DMS153 (cell line): Measurements from ENCODE around the gene SLC22A31.

Experiments
- DNase-seq: peaks from one replicate; lab custom pipeline; 2025; lab: John Stamatoyannopoulos, UW

The SLC22A31 gene

DNA sequence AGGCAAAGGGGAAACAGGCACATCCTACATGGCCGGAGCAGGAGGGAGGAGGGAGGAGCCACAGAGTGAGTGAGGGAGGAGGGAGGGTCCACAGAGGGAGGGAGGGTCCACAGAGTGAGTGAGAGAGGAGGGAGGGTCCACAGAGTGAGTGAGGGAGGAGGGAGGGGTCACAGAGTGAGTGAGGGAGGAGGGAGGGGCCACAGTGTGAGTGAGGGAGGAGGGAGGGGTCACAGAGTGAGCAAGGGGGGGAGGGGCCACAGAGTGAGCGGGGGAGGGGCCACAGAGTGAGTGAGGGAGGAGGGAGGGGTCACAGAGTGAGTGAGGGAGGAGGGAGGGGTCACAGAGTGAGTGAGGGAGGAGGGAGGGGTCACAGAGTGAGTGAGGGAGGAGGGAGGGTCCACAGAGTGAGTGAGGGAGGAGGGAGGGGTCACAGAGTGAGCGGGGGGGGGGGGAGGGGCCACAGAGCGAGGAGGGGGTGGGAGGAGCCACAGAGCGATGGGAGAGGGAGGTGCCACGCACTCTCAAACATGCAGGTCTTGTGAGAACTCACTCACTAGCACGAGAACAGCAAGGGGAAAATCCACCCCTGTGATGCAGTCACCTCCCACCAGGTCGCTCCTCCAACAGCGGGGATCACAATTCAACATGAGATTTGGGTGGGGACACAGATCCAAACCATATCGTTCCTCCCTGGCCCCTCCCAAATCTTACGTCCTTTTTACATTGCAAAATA is 53.1 kb downstream of the SLC22A31 start:
- no peak for DNase-seq

DNA sequence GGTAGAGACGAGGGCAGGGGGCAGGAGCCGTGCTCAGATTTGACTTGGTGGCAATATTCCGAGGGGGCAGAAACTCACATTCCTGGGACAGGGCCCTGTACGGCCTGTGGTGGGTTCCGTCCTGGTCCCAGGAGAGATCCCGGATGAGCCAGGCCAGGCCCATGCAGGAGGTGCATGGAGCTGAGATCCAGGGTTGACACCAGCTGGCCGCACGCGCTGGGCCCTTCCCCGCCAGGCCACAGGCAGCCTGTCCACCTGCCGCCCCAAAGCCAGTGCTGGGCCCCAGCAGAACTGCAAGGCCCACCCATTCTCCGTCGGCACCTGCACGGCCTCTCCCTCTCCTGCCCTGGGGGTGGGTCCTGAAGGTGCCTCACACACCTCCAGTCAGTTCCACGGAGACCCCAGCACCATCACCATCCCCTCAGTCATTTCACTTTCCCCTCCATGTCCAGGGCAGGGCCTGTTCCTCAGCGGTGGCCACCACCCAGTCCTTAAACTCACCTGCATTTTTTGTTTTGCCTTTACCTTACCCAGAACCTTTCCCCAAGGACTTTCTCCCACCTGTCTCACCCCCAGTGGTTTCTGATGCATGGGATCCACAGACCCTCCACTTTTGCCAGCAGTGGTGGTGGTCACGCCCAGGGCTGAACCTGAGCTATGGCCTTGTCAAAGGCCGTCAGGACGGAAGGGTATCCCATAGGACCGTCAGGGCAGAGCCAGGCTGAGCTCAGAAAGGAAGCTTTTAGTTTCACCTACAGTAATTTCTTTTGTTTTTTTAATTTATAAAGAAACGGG is 53.9 kb downstream of the SLC22A31 start:
- no peak for DNase-seq
